B cell (primary cell): Measurements from ENCODE around the gene CPNE9. TPM values are rescaled to one million over a fixed set of nuclear protein-coding genes. Genes with fewer than 3 reads are reported as not detected.

Experiments
- ATAC-seq: fragments of 200-7000 bp; cut with Tn5 transposase; one replicate; pipeline ENCODE4 v1.10.0; 2021; ENCODE audit warnings: low read depth, mild to moderate bottlenecking, moderate number of reproducible peaks, moderate library complexity
- CTCF ChIA-PET: fragments of 350-600 bp; sonication (Branson Sonifier 250); formaldehyde crosslinking; loops from one replicate; lab custom pipeline; 2021; ENCODE audit warnings: antibody characterized with exemption, inconsistent platforms; lab: Charles Lee
- POLR2A ChIA-PET: fragments of 350-600 bp; sonication (Branson Sonifier 250); formaldehyde crosslinking; loops from one replicate; lab custom pipeline; 2021; ENCODE audit warnings: antibody characterized with exemption; lab: Charles Lee
- DNase-seq: peaks from one replicate; pipeline ENCODE4 v3.0.0; 2013
- H2AFZ ChIP-seq: 2 replicates; pipeline ENCODE4 v1.6.1; 2012; ENCODE audit warnings: mild to moderate bottlenecking, low read depth, low read length; ENCODE audit not compliant: insufficient read depth, poor library complexity, severe bottlenecking
- H3K27ac ChIP-seq, 2 donors: 1 replicate in 1 of 2; 2 replicates in 1 of 2; pipeline ENCODE4 v1.5.1; 2012 to 2013; ENCODE audit warnings: low read length in 2 of 2, mild to moderate bottlenecking in 2 of 2, moderate library complexity in 1 of 2
- H3K27me3 ChIP-seq, 4 experiments: fragments of 200-600 bp in 1 of 4; sonication (generic) in 1 of 4; replicated peaks in 1 of 4; 1 replicate in 2 of 4; 2 replicates in 2 of 4; pipeline versions ENCODE4 v1.6.1 to v1.7.0; 2013 to 2016; ENCODE audit warnings: low read length in 3 of 4, mild to moderate bottlenecking in 2 of 4, mixed read lengths in 1 of 4, moderate library complexity in 1 of 4; ENCODE audit not compliant: insufficient read depth in 4 of 4, control insufficient read depth in 3 of 4; ENCODE audit errors: control extremely low read depth in 1 of 4
- H3K36me3 ChIP-seq, 2 experiments: replicated peaks in 1 of 2; 1 replicate in 1 of 2; 2 replicates in 1 of 2; pipeline versions ENCODE4 v1.6.1 to v1.7.1; 2013; ENCODE audit warnings: low read length in 1 of 2; ENCODE audit not compliant: insufficient read depth in 2 of 2, control insufficient read depth in 1 of 2; ENCODE audit errors: control extremely low read depth in 1 of 2, extremely low read depth in 1 of 2
- H3K4me1 ChIP-seq, 2 donors: fragments of 200-600 bp in 1 of 2; sonication (generic) in 1 of 2; 1 replicate in 1 of 2; 2 replicates in 1 of 2; pipeline versions ENCODE4 v1.5.1 to v1.6.1; 2013 to 2017; ENCODE audit warnings: low read length in 2 of 2; ENCODE audit not compliant: control insufficient read depth in 2 of 2, insufficient read depth in 2 of 2
- H3K4me2 ChIP-seq: replicated peaks from 2 replicates; pipeline ENCODE3; 2012; ENCODE audit warnings: mild to moderate bottlenecking, low read depth, low read length; ENCODE audit not compliant: poor library complexity, severe bottlenecking
- H3K4me3 ChIP-seq, 5 experiments: fragments of 200-600 bp in 1 of 5; sonication (generic) in 1 of 5; 1 replicate in 3 of 5; 2 replicates in 2 of 5; pipeline versions ENCODE4 v1.5.1 to v1.7.0; 2011 to 2016; ENCODE audit warnings: low read length in 4 of 5, mild to moderate bottlenecking in 4 of 5, low read depth in 2 of 5, control low read depth in 1 of 5, moderate library complexity in 1 of 5; ENCODE audit not compliant: insufficient read depth in 1 of 5; ENCODE audit errors: control extremely low read depth in 1 of 5, extremely low read depth in 1 of 5
- H3K79me2 ChIP-seq: fragments of 200-600 bp; sonication (generic); one replicate; pipeline ENCODE4 v1.6.0; 2016; ENCODE audit warnings: low read length; ENCODE audit not compliant: control insufficient read depth, insufficient read depth
- H3K9ac ChIP-seq: fragments of 200-600 bp; sonication (generic); 2 replicates; pipeline ENCODE4 v1.6.1; 2017; ENCODE audit warnings: mild to moderate bottlenecking, low read length, moderate library complexity
- H3K9me3 ChIP-seq, 3 donors: one replicate each; pipeline versions ENCODE4 v1.6.1 to v1.7.1; 2013; ENCODE audit warnings: low read length in 2 of 3; ENCODE audit not compliant: control insufficient read depth in 2 of 3, insufficient read depth in 1 of 3; ENCODE audit errors: control extremely low read depth in 1 of 3
- H4K20me1 ChIP-seq: 2 replicates; pipeline ENCODE4 v1.6.0; 2012; ENCODE audit warnings: mild to moderate bottlenecking, low read length; ENCODE audit not compliant: insufficient read depth, control insufficient read depth, poor library complexity, severe bottlenecking
- H3K27ac Mint-ChIP-seq: one replicate; pipeline ENCODE4 v1.8.0; 2021; ENCODE audit warnings: mixed read lengths
- H3K27me3 Mint-ChIP-seq: one replicate; pipeline ENCODE4 v1.8.0; 2021; ENCODE audit warnings: mixed read lengths
- H3K4me1 Mint-ChIP-seq: one replicate; pipeline ENCODE4 v1.8.0; 2021; ENCODE audit warnings: mixed read lengths
- H3K4me3 Mint-ChIP-seq: one replicate; pipeline ENCODE4 v1.8.0; 2021; ENCODE audit warnings: mixed read lengths
- H3K9me3 Mint-ChIP-seq: one replicate; pipeline ENCODE4 v1.8.0; 2022; ENCODE audit warnings: mixed read lengths; ENCODE audit not compliant: insufficient read depth
- EZH2 ChIP-seq: IDR thresholded peaks from 2 replicates; pipeline ENCODE4 v1.6.1; 2012; ENCODE audit warnings: borderline replicate concordance, low read depth, mild to moderate bottlenecking, moderate library complexity, low read length; ENCODE audit not compliant: insufficient read depth, poor library complexity, severe bottlenecking
- WGBS: methylation state at CpG from one replicate; pipeline ENCODE4 v1.1.5; 2013; ENCODE audit warnings: missing lambda C conversion rate; ENCODE audit not compliant: insufficient coverage; 5-methylcytosine and 5-hydroxymethylcytosine counted together
- intact Hi-C: fragments of 100-400 bp; cut with micrococcal nuclease; formaldehyde crosslinking; loops from one replicate; pipeline ENCODE4 v1.10.0; 2022
- polyA plus RNA-seq: library from polyadenylated mRNA; depleted of rRNA; stranded (reverse); fragments of >200 nt; gene quantifications from 2 replicates; pipeline ENCODE4 v1.2.3, GENCODE V29; 2012
- total RNA-seq, 2 donors: library from RNA; stranded (reverse); fragments of 120-200 nt in 1 of 2; gene quantifications; 1 replicate in 1 of 2; 2 replicates in 1 of 2; pipeline versions ENCODE4 v1.2.3 to v1.2.4, GENCODE V29; 2013 to 2022
- TF ChIP-seq, protein P1 (sequence below): fragments of 200-600 bp; IDR thresholded peaks from one replicate; pipeline ENCODE4 v1.8.0; 2022; ENCODE audit warnings: antibody characterized with exemption, mild to moderate bottlenecking

Gene CPNE9
- total and polyA plus RNA-seq, 2 donors (not counting 1 experiment from before 2014, with no cell fraction given): 0.30 to 0.37 TPM

DNA sequence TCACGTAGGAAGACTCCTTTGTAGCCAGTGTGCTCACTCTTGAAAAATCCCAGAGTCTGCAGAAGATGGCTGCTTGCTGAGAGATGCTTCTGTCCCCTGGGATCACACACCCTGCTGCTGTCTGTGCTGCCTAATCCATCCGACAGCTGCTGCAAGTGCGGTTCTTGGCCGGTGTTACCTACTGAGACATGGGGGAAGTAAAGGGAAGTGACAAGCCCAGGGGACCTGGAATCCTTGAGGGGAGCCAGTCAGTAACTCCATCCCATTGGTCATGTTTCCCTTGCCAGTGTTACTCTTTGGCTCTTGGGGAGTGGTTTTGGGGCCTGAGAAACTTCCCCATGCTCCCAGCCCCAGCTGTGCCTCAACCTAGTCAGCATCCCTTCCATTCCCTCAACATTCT, 8.3 kb upstream of the CPNE9 start:
- WGBS: 100% methylated on average over 4 of the region's 4 CpGs
- H3K9ac ChIP-seq: no peak overlapping the region
- Mint-ChIP-seq H3K27me3 (no peaks in the 10 kb centered on the region), H3K4me1 (peaks cover 15% of the 10 kb centered on the region), H3K4me3 (no peak overlapping the region), H3K27ac (no peak overlapping the region), H3K9me3 (no peaks in the 10 kb centered on the region)
- TF ChIP-seq, protein P1, sequence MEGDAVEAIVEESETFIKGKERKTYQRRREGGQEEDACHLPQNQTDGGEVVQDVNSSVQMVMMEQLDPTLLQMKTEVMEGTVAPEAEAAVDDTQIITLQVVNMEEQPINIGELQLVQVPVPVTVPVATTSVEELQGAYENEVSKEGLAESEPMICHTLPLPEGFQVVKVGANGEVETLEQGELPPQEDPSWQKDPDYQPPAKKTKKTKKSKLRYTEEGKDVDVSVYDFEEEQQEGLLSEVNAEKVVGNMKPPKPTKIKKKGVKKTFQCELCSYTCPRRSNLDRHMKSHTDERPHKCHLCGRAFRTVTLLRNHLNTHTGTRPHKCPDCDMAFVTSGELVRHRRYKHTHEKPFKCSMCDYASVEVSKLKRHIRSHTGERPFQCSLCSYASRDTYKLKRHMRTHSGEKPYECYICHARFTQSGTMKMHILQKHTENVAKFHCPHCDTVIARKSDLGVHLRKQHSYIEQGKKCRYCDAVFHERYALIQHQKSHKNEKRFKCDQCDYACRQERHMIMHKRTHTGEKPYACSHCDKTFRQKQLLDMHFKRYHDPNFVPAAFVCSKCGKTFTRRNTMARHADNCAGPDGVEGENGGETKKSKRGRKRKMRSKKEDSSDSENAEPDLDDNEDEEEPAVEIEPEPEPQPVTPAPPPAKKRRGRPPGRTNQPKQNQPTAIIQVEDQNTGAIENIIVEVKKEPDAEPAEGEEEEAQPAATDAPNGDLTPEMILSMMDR: no peak
- no peak for TF ChIP-seq EZH2
- peaks cover 11 to 14% of the 10 kb centered on the region in 2 donors for H3K4me1 ChIP-seq
- peaks cover 88% of the 10 kb centered on the region for H4K20me1 ChIP-seq
- CTCF ChIA-PET: no interaction called here
- DNase-seq (no peak), ATAC-seq (no peak)
- H3K4me3 ChIP-seq: no peak overlapping the region
- H3K27me3 ChIP-seq: no peaks in the 10 kb centered on the region
- intact Hi-C loops: no loop called here
- H3K36me3 ChIP-seq: peaks cover 3 to 95% of the 10 kb centered on the region in 2 experiments
- no peak overlapping the region for H3K4me2 ChIP-seq
- POLR2A ChIA-PET: no interaction called here
- H2AFZ ChIP-seq: no peak overlapping the region
- H3K9me3 ChIP-seq: no peaks in the 10 kb centered on the region
- H3K27ac ChIP-seq: no peak overlapping the region
- H3K79me2 ChIP-seq: no peaks in the 10 kb centered on the region

DNA sequence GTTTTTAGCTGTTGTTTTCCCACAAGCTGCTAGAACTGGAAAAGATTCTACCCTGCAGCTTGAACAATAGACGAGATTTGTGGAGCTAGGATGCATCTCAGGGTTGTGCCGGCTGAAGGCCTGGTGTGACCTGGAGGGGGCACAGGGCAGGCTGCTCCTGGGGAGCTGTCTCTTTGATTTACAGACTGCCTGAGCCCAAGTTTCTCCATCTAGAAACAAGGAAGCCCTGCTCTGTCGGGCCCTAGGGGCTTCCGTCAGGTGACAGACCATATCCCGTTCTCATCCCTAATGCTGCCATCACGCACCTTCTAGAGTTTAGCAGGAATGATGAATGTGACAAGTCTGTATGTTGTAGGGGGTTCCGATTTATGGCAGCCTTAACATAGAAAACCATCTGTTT, 7.9 kb upstream of the CPNE9 start:
- ChIA-PET POLR2A (no interaction called here), CTCF (no interaction called here)
- peaks cover 11% of the 10 kb centered on the region for H3K4me1 Mint-ChIP-seq
- Histone ChIP-seq H3K27me3 (no peaks in the 10 kb centered on the region), H3K4me3 (no peak overlapping the region), H3K79me2 (no peaks in the 10 kb centered on the region), H3K4me2 (no peak overlapping the region), H3K36me3 (peaks cover 3 to 94% of the 10 kb centered on the region in 2 experiments), H3K9me3 (no peaks in the 10 kb centered on the region), H3K9ac (no peak overlapping the region), H3K4me1 (peaks cover 7 to 10% of the 10 kb centered on the region in 2 donors), H2AFZ (no peak overlapping the region), H3K27ac (no peak overlapping the region), H4K20me1 (peaks cover 84% of the 10 kb centered on the region)
- H3K9me3 Mint-ChIP-seq: no peaks in the 10 kb centered on the region
- no peaks in the 10 kb centered on the region for H3K27me3 Mint-ChIP-seq
- 93% methylated on average over 4 of the region's 7 CpGs for WGBS
- H3K4me3 Mint-ChIP-seq: no peak overlapping the region
- intact Hi-C loops: no loop called here
- ATAC-seq (no peak), DNase-seq (no peak)
- TF ChIP-seq, protein P1: no peak
- TF ChIP-seq EZH2: no peak
- no peak overlapping the region for H3K27ac Mint-ChIP-seq
